Measurements from ENCODE around the gene TNS4.

The TNS4 gene

DNA sequence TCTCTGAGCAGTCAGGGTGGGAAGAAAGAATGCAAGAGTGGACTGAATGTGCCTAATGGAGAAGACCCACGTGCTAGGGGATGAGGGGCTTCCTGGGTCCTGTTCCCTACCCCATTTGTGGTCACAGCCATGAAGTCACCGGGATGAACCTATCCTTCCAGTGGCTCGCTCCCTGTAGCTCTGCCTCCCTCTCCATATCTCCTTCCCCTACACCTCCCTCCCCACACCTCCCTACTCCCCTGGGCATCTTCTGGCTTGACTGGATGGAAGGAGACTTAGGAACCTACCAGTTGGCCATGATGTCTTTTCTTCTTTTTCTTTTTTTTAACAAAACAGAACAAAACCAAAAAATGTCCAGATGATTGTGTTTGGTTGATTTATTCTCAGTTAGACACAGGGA is 44.1 kb downstream of the TNS4 start:
- no peak overlapping the region for H2AK5ac ChIP-seq (ENCODE audit: low read depth, low read length)
- H3K4me2 ChIP-seq (ENCODE audit: insufficient read depth, low read length, poor library complexity, severe bottlenecking), result no peak overlapping the region
- H3K14ac ChIP-seq (ENCODE audit: low read length), result no peak overlapping the region
- no peaks in the 10 kb centered on the region for H3K27me3 ChIP-seq (ENCODE audit: control insufficient read depth in 3 of 3, insufficient read depth in 3 of 3, low read depth in 1 of 3, low read length in 3 of 3)
- H3K36me3 ChIP-seq (replicated peaks in 1 of 2; ENCODE audit: control insufficient read depth in 2 of 2, insufficient read depth in 2 of 2, low read length in 2 of 2), result peaks cover 9 to 39% of the 10 kb centered on the region in 2 donors
- no peak overlapping the region for H2AFZ ChIP-seq (ENCODE audit: low read length)
- H3K18ac ChIP-seq (ENCODE audit: low read length), result no peak overlapping the region
- no peak overlapping the region for H2BK15ac ChIP-seq (ENCODE audit: low read length)
- H3K9me3 ChIP-seq (replicated peaks in 1 of 2; ENCODE audit: control insufficient read depth in 2 of 2, insufficient read depth in 1 of 2, low read depth in 1 of 2, low read length in 2 of 2), result no peaks in the 10 kb centered on the region
- no peak overlapping the region for H2BK5ac ChIP-seq (ENCODE audit: low read length)
- H4K91ac ChIP-seq (ENCODE audit: low read depth, low read length, poor library complexity), result no peak overlapping the region
- H2BK12ac ChIP-seq (ENCODE audit: low read length), result no peak overlapping the region
- H3K9ac ChIP-seq (ENCODE audit: low read depth, low read length, poor library complexity), result no peak overlapping the region
- H4K8ac ChIP-seq (ENCODE audit: low read depth, low read length), result no peak overlapping the region
- no peak overlapping the region for H2BK120ac ChIP-seq (ENCODE audit: low read depth, low read length)
- H3K4me1 ChIP-seq (ENCODE audit: control insufficient read depth in 2 of 2, insufficient read depth in 1 of 2, low read depth in 1 of 2, low read length in 2 of 2), result peaks cover 5 to 11% of the 10 kb centered on the region in 2 donors
- H3K27ac ChIP-seq (replicated peaks; ENCODE audit: low read length), result no peak overlapping the region
- WGBS, 2 donors (ENCODE audit: extremely low coverage in 2 of 2, insufficient read length in 2 of 2, insufficient replicate concordance in 1 of 2), result no CpG with 5 or more reads among the region's 3 CpGs
- no peak overlapping the region for H3K4me3 ChIP-seq (ENCODE audit: low read length in 2 of 2)
- no peak for DNase-seq (ENCODE audit: low spot score)
- H3K23ac ChIP-seq (ENCODE audit: low read depth, low read length, poor library complexity), result no peak overlapping the region
- H3K4ac ChIP-seq (ENCODE audit: low read length), result no peak overlapping the region
- H3K79me1 ChIP-seq (ENCODE audit: low read depth, low read length), result no peaks in the 10 kb centered on the region

GRCh38 chr17:40456396-40456951 is 44.9 kb downstream of the TNS4 start:
- no peak overlapping the region for H3K4me3 ChIP-seq (ENCODE audit: low read length in 2 of 2)
- H2BK12ac ChIP-seq (ENCODE audit: low read length), result no peak overlapping the region
- H4K8ac ChIP-seq (ENCODE audit: low read depth, low read length), result no peak overlapping the region
- H3K14ac ChIP-seq (ENCODE audit: low read length), result no peak overlapping the region
- H2AK5ac ChIP-seq (ENCODE audit: low read depth, low read length), result no peak overlapping the region
- H2BK5ac ChIP-seq (ENCODE audit: low read length), result no peak overlapping the region
- H3K4me1 ChIP-seq (ENCODE audit: control insufficient read depth in 2 of 2, insufficient read depth in 1 of 2, low read depth in 1 of 2, low read length in 2 of 2), result peaks cover 2 to 11% of the 10 kb centered on the region in 2 donors
- no peak for DNase-seq (ENCODE audit: low spot score)
- peaks cover 9 to 39% of the 10 kb centered on the region in 2 donors for H3K36me3 ChIP-seq (replicated peaks in 1 of 2; ENCODE audit: control insufficient read depth in 2 of 2, insufficient read depth in 2 of 2, low read length in 2 of 2)
- no peak overlapping the region for H2AFZ ChIP-seq (ENCODE audit: low read length)
- H3K79me1 ChIP-seq (ENCODE audit: low read depth, low read length), result no peaks in the 10 kb centered on the region
- no peaks in the 10 kb centered on the region for H3K27me3 ChIP-seq (ENCODE audit: control insufficient read depth in 3 of 3, insufficient read depth in 3 of 3, low read depth in 1 of 3, low read length in 3 of 3)
- H3K4ac ChIP-seq (ENCODE audit: low read length), result no peak overlapping the region
- no peak overlapping the region for H2BK120ac ChIP-seq (ENCODE audit: low read depth, low read length)
- no peak overlapping the region for H3K9ac ChIP-seq (ENCODE audit: low read depth, low read length, poor library complexity)
- no peak overlapping the region for H3K27ac ChIP-seq (replicated peaks; ENCODE audit: low read length)
- no peak overlapping the region for H4K91ac ChIP-seq (ENCODE audit: low read depth, low read length, poor library complexity)
- no peaks in the 10 kb centered on the region for H3K9me3 ChIP-seq (replicated peaks in 1 of 2; ENCODE audit: control insufficient read depth in 2 of 2, insufficient read depth in 1 of 2, low read depth in 1 of 2, low read length in 2 of 2)
- no peak overlapping the region for H3K4me2 ChIP-seq (ENCODE audit: insufficient read depth, low read length, poor library complexity, severe bottlenecking)
- WGBS, 2 donors (ENCODE audit: extremely low coverage in 2 of 2, insufficient read length in 2 of 2, insufficient replicate concordance in 1 of 2), result no CpG with 5 or more reads among the region's 16 CpGs
- no peak overlapping the region for H3K23ac ChIP-seq (ENCODE audit: low read depth, low read length, poor library complexity)
- no peak overlapping the region for H2BK15ac ChIP-seq (ENCODE audit: low read length)
- no peak overlapping the region for H3K18ac ChIP-seq (ENCODE audit: low read length)

GRCh38 chr17:40454613-40454995 is 46.8 kb downstream of the TNS4 start:
- Histone ChIP-seq H3K23ac (ENCODE audit: low read depth, low read length, poor library complexity) (no peak overlapping the region), H4K8ac (ENCODE audit: low read depth, low read length) (no peak overlapping the region), H3K4ac (ENCODE audit: low read length) (no peak overlapping the region), H3K27me3 (ENCODE audit: control insufficient read depth in 3 of 3, insufficient read depth in 3 of 3, low read depth in 1 of 3, low read length in 3 of 3) (no peaks in the 10 kb centered on the region), H3K4me2 (ENCODE audit: insufficient read depth, low read length, poor library complexity, severe bottlenecking) (no peak overlapping the region), H3K4me3 (ENCODE audit: low read length in 2 of 2) (no peak overlapping the region), H3K27ac (replicated peaks; ENCODE audit: low read length) (no peak overlapping the region), H3K14ac (ENCODE audit: low read length) (no peak overlapping the region), H3K9ac (ENCODE audit: low read depth, low read length, poor library complexity) (no peak overlapping the region), H4K91ac (ENCODE audit: low read depth, low read length, poor library complexity) (no peak overlapping the region), H3K4me1 (ENCODE audit: control insufficient read depth in 2 of 2, insufficient read depth in 1 of 2, low read depth in 1 of 2, low read length in 2 of 2) (peaks cover 2 to 11% of the 10 kb centered on the region in 2 donors), H3K79me1 (ENCODE audit: low read depth, low read length) (no peaks in the 10 kb centered on the region), H2AK5ac (ENCODE audit: low read depth, low read length) (no peak overlapping the region), H2BK120ac (ENCODE audit: low read depth, low read length) (no peak overlapping the region), H2BK15ac (ENCODE audit: low read length) (no peak overlapping the region), H2AFZ (ENCODE audit: low read length) (no peak overlapping the region), H3K9me3 (replicated peaks in 1 of 2; ENCODE audit: control insufficient read depth in 2 of 2, insufficient read depth in 1 of 2, low read depth in 1 of 2, low read length in 2 of 2) (no peaks in the 10 kb centered on the region), H2BK5ac (ENCODE audit: low read length) (no peak overlapping the region), H3K18ac (ENCODE audit: low read length) (no peak overlapping the region), H2BK12ac (ENCODE audit: low read length) (no peak overlapping the region), H3K36me3 (replicated peaks in 1 of 2; ENCODE audit: control insufficient read depth in 2 of 2, insufficient read depth in 2 of 2, low read length in 2 of 2) (peaks cover 9 to 39% of the 10 kb centered on the region in 2 donors)
- no CpG with 5 or more reads among the region's 2 CpGs for WGBS, 2 donors (ENCODE audit: extremely low coverage in 2 of 2, insufficient read length in 2 of 2, insufficient replicate concordance in 1 of 2)
- no peak for DNase-seq (ENCODE audit: low spot score)

DNA sequence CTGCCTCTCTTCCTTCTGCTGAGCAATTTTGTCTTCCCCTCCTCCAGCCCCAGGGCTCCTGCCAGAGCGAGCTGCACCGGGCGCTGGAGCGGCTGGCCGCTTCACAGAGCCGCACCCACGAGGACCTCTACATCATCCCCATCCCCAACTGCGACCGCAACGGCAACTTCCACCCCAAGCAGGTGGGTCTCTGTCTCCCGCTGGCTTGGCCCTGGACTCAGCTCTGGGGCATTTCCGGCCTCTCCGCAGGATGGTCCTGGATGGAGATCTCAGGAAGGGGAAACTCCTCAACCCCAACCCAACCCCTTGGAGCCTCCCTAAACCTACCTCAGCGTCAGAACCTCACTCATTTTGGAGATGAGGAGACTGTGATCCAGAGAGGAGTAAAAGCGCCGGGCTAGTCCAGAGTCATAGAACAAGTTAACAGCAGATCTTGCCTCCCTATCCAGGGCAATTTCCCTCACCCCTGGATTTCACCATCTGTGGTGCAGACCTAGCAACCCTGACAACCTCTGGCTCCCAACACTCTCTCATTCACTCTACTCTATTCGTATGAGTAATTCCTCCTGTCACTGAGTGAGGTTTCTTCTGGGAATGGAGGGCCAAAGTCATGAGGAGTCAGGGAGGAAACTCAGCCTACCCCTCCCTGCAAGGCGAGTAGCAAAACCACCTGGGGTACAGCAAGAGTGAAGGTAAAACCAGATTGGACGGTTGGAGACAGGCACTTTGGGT is 47.4 kb downstream of the TNS4 start:
- no peak overlapping the region for H2BK12ac ChIP-seq (ENCODE audit: low read length)
- WGBS, 2 donors (ENCODE audit: extremely low coverage in 2 of 2, insufficient read length in 2 of 2, insufficient replicate concordance in 1 of 2), result no CpG with 5 or more reads among the region's 19 CpGs
- H3K79me1 ChIP-seq (ENCODE audit: low read depth, low read length), result no peaks in the 10 kb centered on the region
- peaks cover 2 to 11% of the 10 kb centered on the region in 2 donors for H3K4me1 ChIP-seq (ENCODE audit: control insufficient read depth in 2 of 2, insufficient read depth in 1 of 2, low read depth in 1 of 2, low read length in 2 of 2)
- no peak overlapping the region for H3K9ac ChIP-seq (ENCODE audit: low read depth, low read length, poor library complexity)
- H4K91ac ChIP-seq (ENCODE audit: low read depth, low read length, poor library complexity), result no peak overlapping the region
- no peak overlapping the region for H3K18ac ChIP-seq (ENCODE audit: low read length)
- DNase-seq (ENCODE audit: low spot score), result no peak
- no peak overlapping the region for H2AK5ac ChIP-seq (ENCODE audit: low read depth, low read length)
- H2BK5ac ChIP-seq (ENCODE audit: low read length), result no peak overlapping the region
- H3K4me2 ChIP-seq (ENCODE audit: insufficient read depth, low read length, poor library complexity, severe bottlenecking), result no peak overlapping the region
- no peak overlapping the region for H3K23ac ChIP-seq (ENCODE audit: low read depth, low read length, poor library complexity)
- H3K36me3 ChIP-seq (replicated peaks in 1 of 2; ENCODE audit: control insufficient read depth in 2 of 2, insufficient read depth in 2 of 2, low read length in 2 of 2), result peaks cover 9 to 39% of the 10 kb centered on the region in 2 donors
- no peak overlapping the region for H3K4me3 ChIP-seq (ENCODE audit: low read length in 2 of 2)
- no peak overlapping the region for H2AFZ ChIP-seq (ENCODE audit: low read length)
- H3K27ac ChIP-seq (replicated peaks; ENCODE audit: low read length), result no peak overlapping the region
- no peaks in the 10 kb centered on the region for H3K9me3 ChIP-seq (replicated peaks in 1 of 2; ENCODE audit: control insufficient read depth in 2 of 2, insufficient read depth in 1 of 2, low read depth in 1 of 2, low read length in 2 of 2)
- no peak overlapping the region for H3K14ac ChIP-seq (ENCODE audit: low read length)
- H2BK15ac ChIP-seq (ENCODE audit: low read length), result no peak overlapping the region
- no peak overlapping the region for H2BK120ac ChIP-seq (ENCODE audit: low read depth, low read length)
- H3K27me3 ChIP-seq (ENCODE audit: control insufficient read depth in 3 of 3, insufficient read depth in 3 of 3, low read depth in 1 of 3, low read length in 3 of 3), result no peaks in the 10 kb centered on the region
- H4K8ac ChIP-seq (ENCODE audit: low read depth, low read length), result no peak overlapping the region
- no peak overlapping the region for H3K4ac ChIP-seq (ENCODE audit: low read length)
